SK-N-SH (cell line): Measurements from ENCODE around the gene SCGB1C1. TPM values are rescaled to one million over a fixed set of nuclear protein-coding genes. Genes with fewer than 3 reads are reported as not detected.

ENCODE experiments used
- CTCF ChIA-PET: fragments of 300-600, 350-600 bp; formaldehyde crosslinking; extraction: SDS; loops from one replicate; lab custom pipeline; 2021; lab: Yijun Ruan, JAX
- POLR2A ChIA-PET: fragments of 350-600 bp; sonication (Branson Sonifier 250); formaldehyde crosslinking; extraction: SDS; loops from one replicate; lab custom pipeline; 2020; ENCODE audit warnings: antibody characterized with exemption, inconsistent platforms; lab: Yijun Ruan, JAX
- DNase-seq: peaks from one replicate; pipeline ENCODE4 v3.0.0; 2012
- H2AFZ ChIP-seq: fragments of 200-600 bp; sonication (generic); 2 replicates; pipeline ENCODE4 v1.8.1; 2016; ENCODE audit warnings: antibody characterized with exemption, mild to moderate bottlenecking, low read depth
- H3F3A ChIP-seq: fragments of 200-600 bp; sonication (generic); replicated peaks from 2 replicates; pipeline ENCODE3; 2016; ENCODE audit warnings: antibody characterized with exemption, mild to moderate bottlenecking; ENCODE audit not compliant: insufficient read depth
- H3K27ac ChIP-seq, 2 experiments: fragments of 200-500 bp in 1 of 2; fragments of 200-600 bp in 1 of 2; sonication (Bioruptor generic) in 1 of 2; sonication (generic), shearing (Covaris generic) in 1 of 2; 2 replicates each; pipeline versions ENCODE4 v1.5.1 to v1.6.1; 2014 to 2016; ENCODE audit warnings: low read depth in 2 of 2, inconsistent platforms in 1 of 2, low read length in 1 of 2, mild to moderate bottlenecking in 1 of 2, mixed read lengths in 1 of 2
- H3K27me3 ChIP-seq: fragments of 200-600 bp; sonication (generic), shearing (Covaris generic); 2 replicates; pipeline ENCODE4 v1.6.1; 2016; ENCODE audit warnings: mixed run types; ENCODE audit not compliant: insufficient read depth
- H3K36me3 ChIP-seq, 2 experiments: fragments of 200-500 bp in 1 of 2; fragments of 200-600 bp in 1 of 2; sonication (Bioruptor generic) in 1 of 2; sonication (generic) in 1 of 2; replicated peaks in 1 of 2; 2 replicates each; pipeline versions ENCODE3 to v1.5.1; 2014 to 2016; ENCODE audit warnings: low read length in 1 of 2, mild to moderate bottlenecking in 1 of 2; ENCODE audit not compliant: insufficient read depth in 2 of 2, control insufficient read depth in 1 of 2
- H3K4me1 ChIP-seq, 2 experiments: fragments of 200-500 bp in 1 of 2; fragments of 200-600 bp in 1 of 2; sonication (Bioruptor generic) in 1 of 2; sonication (generic), shearing (Covaris generic) in 1 of 2; 2 replicates each; pipeline versions ENCODE4 v1.5.1 to v1.6.1; 2014 to 2016; ENCODE audit warnings: low read depth in 1 of 2, low read length in 1 of 2, mixed run types in 1 of 2; ENCODE audit not compliant: insufficient read depth in 2 of 2, control insufficient read depth in 1 of 2
- H3K4me2 ChIP-seq: fragments of 200-600 bp; sonication (generic), shearing (Covaris generic); 2 replicates; pipeline ENCODE4 v1.6.1; 2017; ENCODE audit warnings: mixed run types
- H3K4me3 ChIP-seq, 2 experiments: fragments of 200-500 bp in 1 of 2; fragments of 200-600 bp in 1 of 2; sonication (Bioruptor generic) in 1 of 2; sonication (generic), shearing (Covaris generic) in 1 of 2; 2 replicates each; pipeline versions ENCODE4 v1.5.1 to v1.8.1; 2014 to 2016; ENCODE audit warnings: low read depth in 2 of 2, inconsistent platforms in 1 of 2, low read length in 1 of 2, mild to moderate bottlenecking in 1 of 2, mixed read lengths in 1 of 2, moderate library complexity in 1 of 2
- H3K79me2 ChIP-seq: fragments of 200-600 bp; sonication (generic); 2 replicates; pipeline ENCODE4 v1.8.1; 2017; ENCODE audit warnings: mild to moderate bottlenecking; ENCODE audit not compliant: insufficient read depth
- H3K9ac ChIP-seq: fragments of 200-600 bp; sonication (generic); 2 replicates; pipeline ENCODE4 v1.6.1; 2017; ENCODE audit warnings: mixed run types
- H3K9me2 ChIP-seq: fragments of 200-600 bp; sonication (generic); 2 replicates; pipeline ENCODE4 v1.6.1; 2017; ENCODE audit warnings: mixed run types
- H3K9me3 ChIP-seq: fragments of 200-600 bp; sonication (generic); 2 replicates; pipeline ENCODE4 v1.6.1; 2017; ENCODE audit warnings: mixed run types, mild to moderate bottlenecking, moderate library complexity
- H4K20me1 ChIP-seq: fragments of 200-600 bp; sonication (generic); 2 replicates; pipeline ENCODE4 v1.6.1; 2017; ENCODE audit warnings: mild to moderate bottlenecking, mixed run types; ENCODE audit not compliant: insufficient read depth
- ELF1 ChIP-seq: IDR thresholded peaks from 2 replicates; pipeline ENCODE4 v1.4.0; 2012
- EP300 ChIP-seq, 2 experiments: IDR thresholded peaks; 2 replicates each; pipeline versions ENCODE4 v1.4.0 to v1.6.1; 2012; ENCODE audit warnings: borderline replicate concordance in 1 of 2, low read depth in 1 of 2, low read length in 1 of 2
- EZH2phosphoT487 ChIP-seq: fragments of 200-600 bp; sonication (generic); IDR thresholded peaks from 2 replicates; pipeline ENCODE4 v1.6.1; 2017; ENCODE audit warnings: low read depth, mixed run types, mild to moderate bottlenecking, antibody characterized with exemption, moderate library complexity, borderline replicate concordance
- FOXJ3 ChIP-seq: sonication (generic); formaldehyde crosslinking; IDR thresholded peaks from 2 replicates; pipeline ENCODE4 v1.5.1; 2020; ENCODE audit warnings: mild to moderate bottlenecking, missing genetic modification reagents
- FOXM1 ChIP-seq: IDR thresholded peaks from 2 replicates; pipeline ENCODE4 v1.4.0; 2012; ENCODE audit warnings: low read depth, mild to moderate bottlenecking
- MAX ChIP-seq: IDR thresholded peaks from 2 replicates; pipeline ENCODE4 v1.4.0; 2012; ENCODE audit warnings: low read depth
- MEF2A ChIP-seq: IDR thresholded peaks from 2 replicates; pipeline ENCODE4 v1.4.0; 2012; ENCODE audit warnings: low read depth, borderline replicate concordance
- MXI1 ChIP-seq: IDR thresholded peaks from 2 replicates; pipeline ENCODE4 v1.6.1; 2012; ENCODE audit warnings: mild to moderate bottlenecking, low read depth, low read length, improper control_type of control experiment
- NFIC ChIP-seq: IDR thresholded peaks from 2 replicates; pipeline ENCODE4 v1.4.0; 2012; ENCODE audit warnings: borderline replicate concordance
- PBX3 ChIP-seq: IDR thresholded peaks from 2 replicates; pipeline ENCODE4; 2012
- RFX5 ChIP-seq: IDR thresholded peaks from 2 replicates; pipeline ENCODE4 v1.6.1; 2012; ENCODE audit warnings: mild to moderate bottlenecking, improper control_type of control experiment, low read length
- RXRA ChIP-seq: IDR thresholded peaks from 2 replicates; pipeline ENCODE4 v1.4.0; 2012; ENCODE audit warnings: low read depth, mild to moderate bottlenecking, borderline replicate concordance
- SIN3A ChIP-seq: IDR thresholded peaks from 2 replicates; pipeline ENCODE4 v1.6.1; 2012; ENCODE audit warnings: low read depth, mild to moderate bottlenecking, low read length, moderate library complexity, borderline replicate concordance
- SMC3 ChIP-seq: IDR thresholded peaks from 2 replicates; pipeline ENCODE4 v1.6.1; 2012; ENCODE audit warnings: low read depth, low read length, improper control_type of control experiment
- TAF1 ChIP-seq: IDR thresholded peaks from 2 replicates; pipeline ENCODE4 v1.6.1; 2012; ENCODE audit warnings: low read depth, mild to moderate bottlenecking, low read length, moderate library complexity, borderline replicate concordance
- TCF12 ChIP-seq: IDR thresholded peaks from 2 replicates; pipeline ENCODE4 v1.4.0; 2012
- USF1 ChIP-seq: IDR thresholded peaks from 2 replicates; pipeline ENCODE4 v1.4.0; 2012; ENCODE audit warnings: low read depth, borderline replicate concordance
- ZBTB33 ChIP-seq: IDR thresholded peaks from 2 replicates; pipeline ENCODE4 v1.4.0; 2012; ENCODE audit warnings: low read depth, borderline replicate concordance
- WGBS: methylation state at CpG from one replicate; pipeline ENCODE4 v1.1.6; 2017; ENCODE audit warnings: low lambda C conversion rate; 5-methylcytosine and 5-hydroxymethylcytosine counted together
- polyA plus RNA-seq, 3 experiments: library from polyadenylated mRNA; depleted of rRNA; stranded (reverse); fragments of >200 nt; gene quantifications; 2 replicates each; pipeline ENCODE4 v1.2.3, GENCODE V29; 2012

SCGB1C1 gene
- polyA plus RNA-seq, 1 of the 3 experiments (the other 2 are of a cell fraction), result not detected

- 90% methylated on average over 17 of the region's 20 CpGs for WGBS
- no peaks in the 10 kb centered on the region for H4K20me1 ChIP-seq
- peaks cover 39% of the 10 kb centered on the region for H3K79me2 ChIP-seq
- no peak overlapping the region for H3K4me2 ChIP-seq
- H3K9me2 ChIP-seq, result no peaks in the 10 kb centered on the region
- DNase-seq, result no peak
- H3K27me3 ChIP-seq, result no peaks in the 10 kb centered on the region
- POLR2A ChIA-PET, result no interaction called here
- no peak overlapping the region for H3K9ac ChIP-seq
- H3F3A ChIP-seq, result no peaks in the 10 kb centered on the region
- H3K4me3 ChIP-seq, result no peak overlapping the region
- peaks cover 0 to 2% of the 10 kb centered on the region in 2 experiments; a peak in 2 of 4 replicates for H3K4me1 ChIP-seq
- no peaks in the 10 kb centered on the region for H3K36me3 ChIP-seq
- TF ChIP-seq SMC3, result no peak
- TF ChIP-seq TCF12, result no peak
- TF ChIP-seq PBX3, result no peak
- no peak for TF ChIP-seq TAF1
- no peak for TF ChIP-seq NFIC
- no peaks in the 10 kb centered on the region for H3K9me3 ChIP-seq
- no peak overlapping the region for H3K27ac ChIP-seq
- CTCF ChIA-PET, result no interaction called here
- H2AFZ ChIP-seq, result no peak overlapping the region
These were observed 40.1 kb downstream of the SCGB1C1 start for GRCh38 chr11:232783-233565.

- Histone ChIP-seq H3K79me2 (peaks cover 57% of the 10 kb centered on the region), H3K36me3 (peaks cover 10 to 15% of the 10 kb centered on the region in 2 experiments), H3K9me2 (no peaks in the 10 kb centered on the region), H4K20me1 (no peaks in the 10 kb centered on the region), H3K4me2 (peak overlapping the region; percentile 83)
- POLR2A ChIA-PET, result interaction anchor here (1.0 kb wide), 1 partner anchor 24 kb away, joined by 4 read pairs; no protein-coding TSS in a partner anchor
- no peak for TF ChIP-seq TAF1
- TF ChIP-seq FOXM1, result no peak
- no peak for TF ChIP-seq SIN3A
- TF ChIP-seq MXI1, result no peak
- TF ChIP-seq MAX, result no peak
- TF ChIP-seq ELF1, result no peak
- TF ChIP-seq EZH2phosphoT487, result no peak
- TF ChIP-seq NFIC, result no peak
- TF ChIP-seq EP300 (IDR thresholded peaks at IDR 0.05; ENCODE audit: borderline replicate concordance in 1 of 2, low read depth in 1 of 2, low read length in 1 of 2), result no peak
- no peak for TF ChIP-seq FOXJ3 (CRISPR knock-in tag)
- TF ChIP-seq RXRA, result no peak
- no peak for TF ChIP-seq MEF2A
- no peak for TF ChIP-seq RFX5
- no peak for TF ChIP-seq SMC3
- no peak for TF ChIP-seq ZBTB33
- no peak for TF ChIP-seq USF1
- TF ChIP-seq, all 33 proteins: peak for 0
- H2AFZ ChIP-seq, result no peak overlapping the region
- no peaks in the 10 kb centered on the region for H3K27me3 ChIP-seq
- no peaks in the 10 kb centered on the region for H3K9me3 ChIP-seq
- no peaks in the 10 kb centered on the region for H3F3A ChIP-seq
- H3K4me1 ChIP-seq, result peaks cover 2 to 4% of the 10 kb centered on the region in 2 experiments; a peak in 3 of 4 replicates
- WGBS, result 80% methylated on average over 8 of the region's 8 CpGs
- H3K4me3 ChIP-seq, result peak overlapping the region; percentile 77 to 88
- H3K27ac ChIP-seq, result peak overlapping the region in 1 of 2 experiments; percentile 72; a peak in 1 of 4 replicates
- DNase-seq, result no peak
- H3K9ac ChIP-seq, result peak overlapping the region; percentile 87; the same call in 1 of the 2 replicates
- CTCF ChIA-PET, result interaction anchor here (0.6 to 1.3 kb wide), 2 partner anchors 15 to 113 kb away, joined by 3 to 7 read pairs; no protein-coding TSS in a partner anchor
These were observed 42.3 kb downstream of the SCGB1C1 start for GRCh38 chr11:235180-235579.
